ENCODE results near the gene CCM2L.

DNA sequence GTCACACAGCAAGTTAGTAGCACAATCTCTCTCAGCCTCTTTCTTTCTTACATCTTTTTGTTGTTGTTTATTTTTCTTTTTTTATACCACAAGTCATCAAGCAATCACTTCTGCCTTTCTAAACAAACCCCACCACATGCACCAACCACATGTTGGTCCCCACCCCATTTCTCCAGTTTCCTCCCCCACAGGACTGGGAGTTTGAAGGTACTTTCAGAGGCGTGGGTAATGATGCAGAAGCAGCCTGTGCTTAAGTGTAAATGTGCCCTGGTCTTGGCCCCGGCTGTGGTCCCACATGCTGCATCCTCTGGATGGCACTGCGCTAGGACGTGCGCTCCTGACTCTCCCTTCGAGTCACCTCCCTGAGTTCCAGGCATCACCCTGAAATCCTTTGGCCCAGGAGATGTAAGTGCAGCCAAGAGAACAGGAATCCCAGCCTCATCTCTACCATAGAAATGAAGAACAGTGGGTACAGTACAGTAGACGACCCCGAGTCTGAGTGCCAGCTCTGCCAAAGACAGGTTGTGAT is 47.5 kb downstream of the CCM2L start:
- TF ChIP-seq POLR2A (IDR thresholded peaks at IDR 0.05; ENCODE audit: low read depth, low read length) (no peak), TAF1 (IDR thresholded peaks at IDR 0.05; ENCODE audit: low read depth, low read length) (no peak), PAX5 (IDR thresholded peaks at IDR 0.05; ENCODE audit: insufficient read depth, low read length, severe bottlenecking) (no peak)
